Stomach (tissue), 9 donors: Measurements from ENCODE around the gene FPR1. TPM values are rescaled to one million over a fixed set of nuclear protein-coding genes. Genes with fewer than 3 reads are reported as not detected.
"Not testable (repeated sequence)": the region's sequence is repeated elsewhere in the genome, so short reads cannot be mapped to it uniquely, and the experiment has no call there.

Experiments used
- DNase-seq, 2 donors: peaks; one replicate each; pipeline versions ENCODE4 v3.0.0 to v3.0.0-alpha.2; 2013 to 2019
- H3K27ac ChIP-seq, 5 donors: fragments of 200-600 bp in 4 of 5; sonication (generic) in 4 of 5; one replicate each; pipeline ENCODE4 v1.5.1; 2013 to 2019; ENCODE audit warnings: mild to moderate bottlenecking in 1 of 5, moderate library complexity in 1 of 5
- H3K27me3 ChIP-seq, 3 donors: fragments of 200-600 bp; sonication (generic); one replicate each; pipeline ENCODE4 v1.5.1; 2017 to 2019; ENCODE audit warnings: mixed run types in 1 of 3
- H3K36me3 ChIP-seq, 4 donors: fragments of 200-600 bp; sonication (generic); 1 replicate in 3 of 4; 2 replicates in 1 of 4; pipeline ENCODE4 v1.5.1; 2016 to 2019
- H3K4me1 ChIP-seq, 4 donors: fragments of 200-600 bp; sonication (generic); one replicate each; pipeline ENCODE4 v1.5.1; 2016 to 2019
- H3K4me3 ChIP-seq, 4 donors: fragments of 200-600 bp; sonication (generic) in 3 of 4; one replicate each; pipeline ENCODE4 v1.5.1; 2016 to 2019; ENCODE audit warnings: mild to moderate bottlenecking in 1 of 4
- H3K9me3 ChIP-seq, 4 donors: fragments of 200-600 bp; sonication (generic); one replicate each; pipeline ENCODE4 v1.5.1; 2016 to 2019
- EP300 ChIP-seq: sonication (generic); formaldehyde crosslinking; IDR thresholded peaks from one replicate; pipeline ENCODE4 v1.6.1; 2017; ENCODE audit warnings: antibody characterized with exemption
- POLR2A ChIP-seq, 4 donors: fragments of 450-650 bp; IDR thresholded peaks; one replicate each; pipeline ENCODE4 v1.6.1; 2016; ENCODE audit warnings: antibody characterized with exemption in 4 of 4, control low read depth in 2 of 4, mild to moderate bottlenecking in 1 of 4, moderate library complexity in 1 of 4
- POLR2AphosphoS5 ChIP-seq, 3 donors: sonication (generic); formaldehyde crosslinking; IDR thresholded peaks; one replicate each; pipeline ENCODE4 v1.6.1; 2016; ENCODE audit warnings: antibody characterized with exemption in 3 of 3
- WGBS, 5 donors: extraction: QIAGEN DNeasy Blood & Tissue Kit in 3 of 5; methylation state at CpG; one replicate each; pipeline versions ENCODE4 v1.1.5 to v1.1.7; 2013 to 2018; 5-methylcytosine and 5-hydroxymethylcytosine counted together
- intact Hi-C: fragments of 100-400 bp; cut with DNase I; formaldehyde crosslinking; loops from one replicate; pipeline ENCODE4 v1.15.1; 2023; ENCODE audit warnings: low total_unique reads
- polyA plus RNA-seq, 3 donors: library from polyadenylated mRNA; stranded (reverse); fragments of 200-250 nt; gene quantifications; one replicate each; pipeline ENCODE4 v1.2.3, GENCODE V29; 2013
- total RNA-seq, 5 donors: library from RNA; depleted of rRNA; stranded (reverse); fragments of >200 nt; gene quantifications; one replicate each; pipeline versions ENCODE4 v1.1.0 to v1.2.3, GENCODE V29; 2014 to 2016
- TF ChIP-seq, protein P1 (sequence below), 7 experiments: fragments of 450-650 bp in 4 of 7; fragments of 200-600 bp in 3 of 7; sonication (generic) in 3 of 7; IDR thresholded peaks; one replicate each; pipeline ENCODE4 v1.5.1; 2016 to 2019; ENCODE audit warnings: antibody characterized with exemption in 7 of 7, control low read depth in 2 of 7, mild to moderate bottlenecking in 1 of 7
- donor health status: healthy with polysubstance abuse.
- donor health status: Bipolar disorder and iron deficiency.
- donor health status: healthy.

FPR1 gene
- total and polyA plus RNA-seq, 8 donors = 1.7 to 10.5 (median 7.5) TPM; not detected in 1

DNA sequence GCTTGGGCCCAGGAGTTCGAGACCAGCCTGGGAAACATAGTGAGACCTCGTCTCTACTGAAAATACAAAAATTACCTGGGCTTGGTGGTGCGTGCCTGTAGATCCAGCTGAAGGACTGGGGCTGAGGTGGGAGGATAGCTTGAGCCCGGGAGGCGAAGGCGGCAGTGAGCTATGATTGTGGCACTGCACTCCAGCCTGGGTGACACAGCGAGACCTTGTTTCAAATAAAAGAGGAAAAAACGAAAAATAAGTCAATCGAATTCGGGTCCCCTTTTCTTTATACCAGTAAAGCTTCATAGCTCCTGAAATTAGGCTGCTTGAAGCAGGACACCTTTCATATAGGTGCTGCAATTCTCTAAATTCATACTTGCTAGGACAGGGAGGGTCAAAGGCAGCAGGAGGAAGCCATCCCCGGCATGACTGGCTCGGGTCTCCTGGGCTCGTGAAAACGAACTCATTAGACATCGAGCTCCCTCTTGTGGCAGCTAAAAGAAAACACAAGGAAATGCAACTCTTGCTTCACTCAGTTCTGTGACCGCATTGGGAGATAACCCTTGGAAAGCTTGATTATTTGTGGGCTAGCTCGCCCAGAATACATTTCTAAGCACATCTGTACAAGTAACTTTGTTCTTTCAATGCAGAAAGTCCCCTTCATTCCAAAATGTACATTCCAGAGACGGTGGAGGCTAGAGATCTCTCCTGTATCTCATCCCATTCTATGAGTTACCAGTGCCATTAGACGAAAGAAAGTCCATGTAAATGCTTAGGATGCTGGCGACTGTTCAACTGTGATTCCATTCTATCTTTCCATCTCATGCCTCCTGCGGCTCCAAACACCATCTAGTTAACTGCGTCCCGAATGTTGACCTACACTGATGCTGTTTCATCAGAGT, 26.1 kb upstream of the FPR1 start:
- Histone ChIP-seq H3K4me3 (no peak overlapping the region), H3K27me3 (peaks cover 0 to 81% (median 0%) of the 10 kb centered on the region in 3 donors), H3K36me3 (no peaks in the 10 kb centered on the region), H3K4me1 (peaks cover 0 to 10% (median 4%) of the 10 kb centered on the region in 4 donors), H3K9me3 (no peaks in the 10 kb centered on the region), H3K27ac (no peak overlapping the region)
- TF ChIP-seq EP300 = no peak
- TF ChIP-seq POLR2A (IDR thresholded peaks at IDR 0.05) = no peak
- TF ChIP-seq POLR2AphosphoS5 (IDR thresholded peaks at IDR 0.05) = peak in 1 of 3 donors; percentile 44
- TF ChIP-seq, protein P1, sequence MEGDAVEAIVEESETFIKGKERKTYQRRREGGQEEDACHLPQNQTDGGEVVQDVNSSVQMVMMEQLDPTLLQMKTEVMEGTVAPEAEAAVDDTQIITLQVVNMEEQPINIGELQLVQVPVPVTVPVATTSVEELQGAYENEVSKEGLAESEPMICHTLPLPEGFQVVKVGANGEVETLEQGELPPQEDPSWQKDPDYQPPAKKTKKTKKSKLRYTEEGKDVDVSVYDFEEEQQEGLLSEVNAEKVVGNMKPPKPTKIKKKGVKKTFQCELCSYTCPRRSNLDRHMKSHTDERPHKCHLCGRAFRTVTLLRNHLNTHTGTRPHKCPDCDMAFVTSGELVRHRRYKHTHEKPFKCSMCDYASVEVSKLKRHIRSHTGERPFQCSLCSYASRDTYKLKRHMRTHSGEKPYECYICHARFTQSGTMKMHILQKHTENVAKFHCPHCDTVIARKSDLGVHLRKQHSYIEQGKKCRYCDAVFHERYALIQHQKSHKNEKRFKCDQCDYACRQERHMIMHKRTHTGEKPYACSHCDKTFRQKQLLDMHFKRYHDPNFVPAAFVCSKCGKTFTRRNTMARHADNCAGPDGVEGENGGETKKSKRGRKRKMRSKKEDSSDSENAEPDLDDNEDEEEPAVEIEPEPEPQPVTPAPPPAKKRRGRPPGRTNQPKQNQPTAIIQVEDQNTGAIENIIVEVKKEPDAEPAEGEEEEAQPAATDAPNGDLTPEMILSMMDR (IDR thresholded peaks at IDR 0.05) = peak in 5 of 7 experiments; percentile 30 to 69 (median 46)
- DNase-seq = peak; percentile 45 to 94
- intact Hi-C loops = no loop called here
- WGBS, 5 donors = 26 to 32% (median 31%) methylated on average over 23 of the region's 23 CpGs

DNA sequence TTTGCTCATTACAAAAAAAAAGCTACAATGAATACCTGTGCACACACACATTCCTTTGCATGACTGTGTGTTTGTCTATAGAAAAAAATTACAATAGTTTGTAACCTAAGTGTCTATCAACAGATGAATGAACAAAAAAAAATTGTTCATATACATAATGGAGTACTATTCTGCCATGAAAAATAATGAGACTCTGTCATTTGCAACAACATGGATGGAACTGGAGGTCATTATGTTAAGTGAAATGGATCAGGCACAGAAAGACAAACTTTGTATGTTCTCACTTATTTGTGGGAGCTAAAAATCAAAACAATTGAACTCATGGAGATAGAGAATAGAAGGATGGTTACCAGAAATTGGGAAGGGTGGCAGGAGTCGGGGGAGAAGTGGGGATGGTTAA, 24.9 kb upstream of the FPR1 start:
- H3K4me1 ChIP-seq, intact Hi-C loops, H3K4me3 ChIP-seq, H3K27ac ChIP-seq, H3K9me3 ChIP-seq, H3K36me3 ChIP-seq, DNase-seq: not testable (repeated sequence)
- WGBS, 5 donors = 85 to 98% (median 92%) methylated on average over 1 of the region's 1 CpG
- peaks cover 0 to 83% (median 0%) of the 10 kb centered on the region in 3 donors for H3K27me3 ChIP-seq

DNA sequence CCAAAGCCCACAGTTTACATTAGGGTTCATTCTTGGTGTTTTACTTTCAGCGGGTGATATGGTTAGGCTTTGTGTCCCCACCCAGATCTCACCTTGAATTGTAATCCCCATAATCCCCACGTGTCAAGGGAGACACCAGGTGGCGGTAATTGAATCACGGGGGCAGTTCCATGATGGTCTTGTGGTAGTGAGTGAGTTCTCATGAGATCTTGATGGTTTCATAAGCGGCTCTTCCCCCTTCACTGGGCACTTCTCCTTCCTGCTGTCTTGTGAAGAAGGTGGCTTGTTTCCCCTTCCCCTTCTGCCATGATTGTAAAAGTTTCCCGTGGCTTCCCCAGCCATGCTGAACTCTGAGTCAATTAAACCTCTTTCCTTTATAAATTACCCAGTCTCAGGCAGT, 21.3 kb upstream of the FPR1 start:
- Histone ChIP-seq H3K36me3 (no peaks in the 10 kb centered on the region), H3K4me3 (no peak overlapping the region), H3K27me3 (peaks cover 0 to 56% (median 0%) of the 10 kb centered on the region in 3 donors), H3K4me1 (peaks cover 0 to 7% (median 3%) of the 10 kb centered on the region in 4 donors), H3K9me3 (no peaks in the 10 kb centered on the region), H3K27ac (peak overlapping the region in 2 of 5 donors; percentile 66 to 74)
- no peak for DNase-seq
- intact Hi-C loops = no loop called here
- TF ChIP-seq POLR2A (IDR thresholded peaks at IDR 0.05) (no peak), EP300 (no peak), POLR2AphosphoS5 (IDR thresholded peaks at IDR 0.05) (no peak)
- TF ChIP-seq, protein P1 (IDR thresholded peaks at IDR 0.05) = no peak
- WGBS, 5 donors = 50 to 62% (median 57%) methylated on average over 6 of the region's 6 CpGs

DNA sequence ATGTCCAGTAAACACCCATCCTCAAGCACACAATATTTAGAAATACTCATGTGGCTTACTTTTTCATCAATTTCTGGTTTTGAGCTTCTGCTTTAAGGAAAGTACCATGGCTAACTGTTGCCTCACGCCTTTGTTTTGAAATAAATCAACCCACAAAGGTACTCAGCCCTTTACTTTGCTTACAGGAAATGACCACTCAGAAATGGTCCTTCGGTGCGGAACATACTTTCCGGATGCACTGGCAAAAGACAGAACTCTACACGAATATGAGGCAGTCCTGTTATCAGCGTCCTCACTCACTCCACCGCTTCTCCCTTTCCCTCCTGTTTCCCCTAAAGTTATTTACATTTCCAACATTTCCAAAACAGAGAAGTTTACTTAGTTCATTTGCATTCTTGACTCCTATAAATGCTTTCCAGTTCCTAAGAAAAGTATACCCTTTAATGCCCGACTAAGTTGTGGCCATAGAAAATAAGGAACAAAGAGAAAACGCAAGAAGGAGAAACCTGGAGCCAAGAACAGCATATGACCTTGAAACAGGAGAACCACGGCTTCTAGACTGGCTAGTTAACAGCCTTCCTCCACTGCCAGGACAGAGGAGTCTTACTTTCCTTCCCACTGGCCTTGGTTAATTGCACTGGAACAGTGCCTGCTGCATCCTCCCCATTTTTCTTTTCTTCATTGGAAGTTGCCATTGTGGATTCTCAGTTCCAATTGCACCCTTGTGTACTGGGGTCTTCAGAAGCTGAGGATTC, 19.9 kb upstream of the FPR1 start:
- Histone ChIP-seq H3K4me3 (no peak overlapping the region), H3K36me3 (no peaks in the 10 kb centered on the region), H3K4me1 (no peaks in the 10 kb centered on the region), H3K27me3 (peaks cover 0 to 43% (median 0%) of the 10 kb centered on the region in 3 donors), H3K27ac (peak overlapping the region in 3 of 5 donors; percentile 2 to 74 (median 66)), H3K9me3 (no peaks in the 10 kb centered on the region)
- TF ChIP-seq POLR2AphosphoS5 (IDR thresholded peaks at IDR 0.05) = peak in 1 of 3 donors; percentile 44
- no peak for TF ChIP-seq POLR2A (IDR thresholded peaks at IDR 0.05)
- DNase-seq = no peak
- intact Hi-C loops = no loop called here
- 43 to 58% (median 47%) methylated on average over 10 of the region's 10 CpGs for WGBS, 5 donors

DNA sequence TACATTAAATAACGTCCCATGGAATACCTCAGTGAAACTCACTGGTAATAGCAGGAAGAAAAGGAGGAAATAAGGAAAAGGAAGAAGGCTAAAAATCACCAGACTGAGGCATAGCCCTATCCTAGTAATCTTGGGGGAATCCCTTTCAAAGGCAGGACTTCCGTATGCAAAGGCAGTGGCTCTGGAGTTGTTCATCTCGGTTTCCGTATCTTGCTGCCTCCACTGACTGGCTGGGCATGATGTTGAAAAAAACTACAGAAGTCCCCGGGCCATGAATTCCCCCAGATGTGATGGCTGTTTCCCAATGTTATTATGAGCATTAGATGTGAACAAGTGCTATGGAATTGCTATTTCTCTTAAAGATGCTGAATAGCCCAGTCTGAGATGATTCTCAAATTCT, 14.8 kb upstream of the FPR1 start:
- Histone ChIP-seq H3K27ac (peak overlapping the region in 1 of 5 donors; percentile 7), H3K9me3 (no peaks in the 10 kb centered on the region), H3K4me3 (no peak overlapping the region), H3K4me1 (no peaks in the 10 kb centered on the region), H3K27me3 (peaks cover 0 to 21% (median 4%) of the 10 kb centered on the region in 3 donors), H3K36me3 (no peaks in the 10 kb centered on the region)
- TF ChIP-seq EP300 (no peak), POLR2A (IDR thresholded peaks at IDR 0.05) (no peak), POLR2AphosphoS5 (IDR thresholded peaks at IDR 0.05) (no peak)
- TF ChIP-seq, protein P1 (IDR thresholded peaks at IDR 0.05) = no peak
- intact Hi-C loops = loop anchor here (10.0 kb wide), 1 partner anchor 92 kb away; no protein-coding TSS in a partner anchor
- WGBS, 5 donors = 47 to 70% (median 66%) methylated on average over 5 of the region's 5 CpGs
- DNase-seq = no peak
